Peyer's patch (tissue), 4 donors: ENCODE data around the gene MICB.

Experiments used
- POLR2A ChIP-seq, 2 donors: fragments of 450-650 bp; IDR thresholded peaks; one replicate each; pipeline ENCODE4 v1.5.1; 2017; ENCODE audit warnings: antibody characterized with exemption in 2 of 2, mild to moderate bottlenecking in 2 of 2, moderate library complexity in 2 of 2
- TF ChIP-seq, protein P1 (sequence below), 6 experiments: fragments of 450-650 bp in 4 of 6; fragments of 200-600 bp in 2 of 6; sonication (generic) in 1 of 6; IDR thresholded peaks; one replicate each; pipeline ENCODE4 v1.5.1; 2017 to 2019; ENCODE audit warnings: antibody characterized with exemption in 6 of 6, mild to moderate bottlenecking in 3 of 6, moderate library complexity in 1 of 6

- TF ChIP-seq, protein P1, sequence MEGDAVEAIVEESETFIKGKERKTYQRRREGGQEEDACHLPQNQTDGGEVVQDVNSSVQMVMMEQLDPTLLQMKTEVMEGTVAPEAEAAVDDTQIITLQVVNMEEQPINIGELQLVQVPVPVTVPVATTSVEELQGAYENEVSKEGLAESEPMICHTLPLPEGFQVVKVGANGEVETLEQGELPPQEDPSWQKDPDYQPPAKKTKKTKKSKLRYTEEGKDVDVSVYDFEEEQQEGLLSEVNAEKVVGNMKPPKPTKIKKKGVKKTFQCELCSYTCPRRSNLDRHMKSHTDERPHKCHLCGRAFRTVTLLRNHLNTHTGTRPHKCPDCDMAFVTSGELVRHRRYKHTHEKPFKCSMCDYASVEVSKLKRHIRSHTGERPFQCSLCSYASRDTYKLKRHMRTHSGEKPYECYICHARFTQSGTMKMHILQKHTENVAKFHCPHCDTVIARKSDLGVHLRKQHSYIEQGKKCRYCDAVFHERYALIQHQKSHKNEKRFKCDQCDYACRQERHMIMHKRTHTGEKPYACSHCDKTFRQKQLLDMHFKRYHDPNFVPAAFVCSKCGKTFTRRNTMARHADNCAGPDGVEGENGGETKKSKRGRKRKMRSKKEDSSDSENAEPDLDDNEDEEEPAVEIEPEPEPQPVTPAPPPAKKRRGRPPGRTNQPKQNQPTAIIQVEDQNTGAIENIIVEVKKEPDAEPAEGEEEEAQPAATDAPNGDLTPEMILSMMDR (IDR thresholded peaks at IDR 0.05): no peak
- TF ChIP-seq POLR2A (IDR thresholded peaks at IDR 0.05): no peak
Observed at GRCh38 chr6:31543639-31544038, 45.7 kb downstream of the MICB start.
